Smooth muscle cell (in vitro differentiated cells): ENCODE measurements around the gene C11orf91. TPM values are rescaled to one million over a fixed set of nuclear protein-coding genes. Genes with fewer than 3 reads are reported as not detected.
"Not testable (repeated sequence)": the region's sequence is repeated elsewhere in the genome, so short reads cannot be mapped to it uniquely, and the experiment has no call there.

Experiments used
- DNase-seq: peaks from one replicate; lab custom pipeline; 2025; ENCODE audit not compliant: unreplicated experiment; lab: John Stamatoyannopoulos, UW
- H2AFZ ChIP-seq: fragments of 200-600 bp; sonication (generic); 2 replicates; pipeline ENCODE4 v1.6.0; 2016; ENCODE audit warnings: antibody characterized with exemption, low read depth, mild to moderate bottlenecking
- H3F3A ChIP-seq: fragments of 200-600 bp; sonication (generic); 2 replicates; pipeline ENCODE4 v1.6.0; 2017; ENCODE audit warnings: antibody characterized with exemption, low read depth
- H3K27ac ChIP-seq: fragments of 200-600 bp; sonication (generic); 2 replicates; pipeline ENCODE4 v1.5.1; 2016; ENCODE audit warnings: low read depth, mild to moderate bottlenecking
- H3K27me3 ChIP-seq: fragments of 200-600 bp; sonication (generic); 2 replicates; pipeline ENCODE4 v1.6.1; 2016; ENCODE audit warnings: low read depth, mild to moderate bottlenecking
- H3K36me3 ChIP-seq: fragments of 200-600 bp; sonication (generic); 2 replicates; pipeline ENCODE4 v1.5.1; 2016; ENCODE audit warnings: low read depth
- H3K4me1 ChIP-seq: fragments of 200-600 bp; sonication (generic); 2 replicates; pipeline ENCODE4 v1.5.1; 2016; ENCODE audit warnings: low read depth
- H3K4me2 ChIP-seq: fragments of 200-600 bp; sonication (generic); 2 replicates; pipeline ENCODE4 v1.6.0; 2016; ENCODE audit warnings: mild to moderate bottlenecking
- H3K4me3 ChIP-seq: fragments of 200-600 bp; sonication (generic); 2 replicates; pipeline ENCODE4 v1.5.1; 2016; ENCODE audit warnings: mild to moderate bottlenecking
- H3K79me2 ChIP-seq: fragments of 200-600 bp; sonication (generic); 2 replicates; pipeline ENCODE4 v1.6.0; 2016; ENCODE audit warnings: low read depth, mild to moderate bottlenecking
- H3K9ac ChIP-seq: fragments of 200-600 bp; sonication (generic); 2 replicates; pipeline ENCODE4 v1.6.0; 2016; ENCODE audit warnings: low read depth
- H3K9me3 ChIP-seq: fragments of 200-600 bp; sonication (generic); replicated peaks from 2 replicates; pipeline ENCODE4 v1.5.1; 2016; ENCODE audit warnings: low read depth
- H4K20me1 ChIP-seq: fragments of 200-600 bp; sonication (generic); 2 replicates; pipeline ENCODE4 v1.6.0; 2016; ENCODE audit warnings: low read depth
- CTCF ChIP-seq: fragments of 200-600 bp; sonication (generic); IDR thresholded peaks from 2 replicates; pipeline ENCODE4 v1.5.1; 2017; ENCODE audit warnings: borderline replicate concordance, mild to moderate bottlenecking, antibody characterized with exemption; ENCODE audit not compliant: insufficient read depth, poor library complexity, severe bottlenecking
- WGBS: methylation state at CpG from one replicate; pipeline ENCODE4 v1.1.7; 2016; ENCODE audit warnings: low lambda C conversion rate; 5-methylcytosine and 5-hydroxymethylcytosine counted together
- polyA plus RNA-seq: library from polyadenylated mRNA; unstranded; fragments of >200 nt; fragmentation: Nextera tagmentation; extraction: Ambion mirVana; gene quantifications from 2 replicates; pipeline ENCODE4 v1.2.1, GENCODE V29; 2016
- total RNA-seq: library from RNA; depleted of rRNA; stranded (reverse); fragments of >200 nt; gene quantifications from 2 replicates; pipeline ENCODE4 v1.2.3, GENCODE V29; 2014

C11orf91 gene
- total and polyA plus RNA-seq, 2 experiments from 2014 or later: 0.57 TPM; not detected in 1

- Histone ChIP-seq H2AFZ (no peak overlapping the region), H3K27me3 (no peaks in the 10 kb centered on the region), H3K4me1 (no peaks in the 10 kb centered on the region), H3K9ac (no peak overlapping the region), H3K27ac (no peak overlapping the region), H3K4me2 (no peak overlapping the region), H3K9me3 (no peaks in the 10 kb centered on the region), H3K79me2 (no peaks in the 10 kb centered on the region), H4K20me1 (peaks cover 43% of the 10 kb centered on the region), H3K4me3 (no peak overlapping the region), H3K36me3 (peaks cover 39% of the 10 kb centered on the region), H3F3A (no peaks in the 10 kb centered on the region)
- 94% methylated on average over 3 of the region's 3 CpGs for WGBS
- TF ChIP-seq CTCF: no peak
- DNase-seq: no peak
Observed at GRCh38 chr11:33709466-33709865, 8.8 kb upstream of the C11orf91 start.

- Histone ChIP-seq H3K36me3 (peaks cover 37% of the 10 kb centered on the region), H3K27me3 (no peaks in the 10 kb centered on the region), H3K79me2 (no peaks in the 10 kb centered on the region), H3K9ac (no peak overlapping the region), H3K4me2 (no peak overlapping the region), H3K9me3 (no peaks in the 10 kb centered on the region), H3K27ac (no peak overlapping the region), H3K4me1 (no peaks in the 10 kb centered on the region), H3K4me3 (no peak overlapping the region), H3F3A (no peaks in the 10 kb centered on the region), H2AFZ (no peak overlapping the region), H4K20me1 (peaks cover 39% of the 10 kb centered on the region)
- 62% methylated on average over 1 of the region's 1 CpG for WGBS
- no peak for DNase-seq
- TF ChIP-seq CTCF: no peak
Observed at GRCh38 chr11:33708985-33709384, 8.4 kb upstream of the C11orf91 start.

- peaks cover 29% of the 10 kb centered on the region for H3K36me3 ChIP-seq
- WGBS: 85% methylated on average over 2 of the region's 2 CpGs
Observed at GRCh38 chr11:33707831-33708230, 7.2 kb upstream of the C11orf91 start.

GRCh38 chr11:33706966-33707365, 6.3 kb upstream of the C11orf91 start:
- 99% methylated on average over 2 of the region's 2 CpGs for WGBS
- Histone ChIP-seq H3K79me2 (no peaks in the 10 kb centered on the region), H3K9ac (no peak overlapping the region), H3K4me3 (no peak overlapping the region), H3F3A (no peaks in the 10 kb centered on the region), H3K27ac (no peak overlapping the region), H3K4me2 (no peak overlapping the region), H3K27me3 (no peaks in the 10 kb centered on the region), H4K20me1 (peaks cover 29% of the 10 kb centered on the region), H3K4me1 (peaks cover 2% of the 10 kb centered on the region), H3K9me3 (no peaks in the 10 kb centered on the region), H2AFZ (no peak overlapping the region), H3K36me3 (peaks cover 29% of the 10 kb centered on the region)
- no peak for DNase-seq
- no peak for TF ChIP-seq CTCF

More at GRCh38 chr11:33707831-33708230, 7.2 kb upstream of the C11orf91 start:
- H3K4me3 ChIP-seq, H3K4me1 ChIP-seq, H3K27me3 ChIP-seq, H2AFZ ChIP-seq, H3K9ac ChIP-seq, H3K79me2 ChIP-seq, DNase-seq, H3K4me2 ChIP-seq, H3K27ac ChIP-seq, H3K9me3 ChIP-seq, H3F3A ChIP-seq: not testable (repeated sequence)
- peaks cover 29% of the 10 kb centered on the region for H4K20me1 ChIP-seq
